Trophoblast cell (in vitro differentiated cells and primary cell): ENCODE data around the gene TAS2R14.

ENCODE experiments used
- DNase-seq, 2 donors: peaks; one replicate each; pipeline ENCODE4 v3.0.0-alpha.2; 2016
- H2AFZ ChIP-seq: 2 replicates; pipeline ENCODE4 v1.6.1; 2013; ENCODE audit warnings: low read length, moderate library complexity, mild to moderate bottlenecking; ENCODE audit not compliant: insufficient read depth, poor library complexity
- H2AK5ac ChIP-seq: 2 replicates; pipeline ENCODE4 v1.6.1; 2013; ENCODE audit warnings: mild to moderate bottlenecking, low read length
- H2BK120ac ChIP-seq: 2 replicates; pipeline ENCODE4 v1.6.1; 2013; ENCODE audit warnings: low read length, mild to moderate bottlenecking, moderate library complexity; ENCODE audit not compliant: insufficient read depth, poor library complexity
- H2BK12ac ChIP-seq: 2 replicates; pipeline ENCODE4 v1.6.1; 2013; ENCODE audit warnings: mild to moderate bottlenecking, low read length, moderate library complexity
- H2BK5ac ChIP-seq: 2 replicates; pipeline ENCODE4 v1.6.1; 2013; ENCODE audit warnings: low read length, low read depth, moderate library complexity, mild to moderate bottlenecking; ENCODE audit not compliant: poor library complexity
- H3K14ac ChIP-seq: 2 replicates; pipeline ENCODE4 v1.6.1; 2013; ENCODE audit warnings: mild to moderate bottlenecking, low read length
- H3K18ac ChIP-seq: 2 replicates; pipeline ENCODE4 v1.6.1; 2013; ENCODE audit warnings: mild to moderate bottlenecking, low read length
- H3K23ac ChIP-seq: 2 replicates; pipeline ENCODE4 v1.6.1; 2013; ENCODE audit warnings: low read length
- H3K27ac ChIP-seq: 2 replicates; pipeline ENCODE4 v1.5.1; 2013; ENCODE audit warnings: low read depth, mild to moderate bottlenecking, inconsistent platforms, low read length, moderate library complexity
- H3K27me3 ChIP-seq: 2 replicates; pipeline ENCODE4 v1.6.1; 2013; ENCODE audit warnings: inconsistent platforms, mild to moderate bottlenecking, low read length, moderate library complexity; ENCODE audit not compliant: insufficient read depth
- H3K36me3 ChIP-seq, 2 experiments: 1 replicate in 1 of 2; 2 replicates in 1 of 2; pipeline ENCODE4 v1.6.1; 2013; ENCODE audit warnings: low read length in 2 of 2, mild to moderate bottlenecking in 2 of 2, moderate library complexity in 1 of 2; ENCODE audit not compliant: insufficient read depth in 2 of 2, control insufficient read depth in 1 of 2
- H3K4ac ChIP-seq: 2 replicates; pipeline ENCODE4 v1.6.1; 2013; ENCODE audit warnings: low read depth, mild to moderate bottlenecking, low read length, moderate library complexity
- H3K4me1 ChIP-seq, 2 experiments: 1 replicate in 1 of 2; 2 replicates in 1 of 2; pipeline ENCODE4 v1.6.1; 2013; ENCODE audit warnings: low read length in 2 of 2, mild to moderate bottlenecking in 2 of 2, moderate library complexity in 1 of 2; ENCODE audit not compliant: insufficient read depth in 2 of 2, control insufficient read depth in 1 of 2
- H3K4me2 ChIP-seq: 2 replicates; pipeline ENCODE4 v1.6.1; 2013; ENCODE audit warnings: inconsistent platforms, mild to moderate bottlenecking, low read length, moderate library complexity
- H3K4me3 ChIP-seq: 2 replicates; pipeline ENCODE4 v1.5.1; 2013; ENCODE audit warnings: mild to moderate bottlenecking, low read depth, low read length, inconsistent platforms
- H3K79me1 ChIP-seq: one replicate; pipeline ENCODE4 v1.6.1; 2013; ENCODE audit warnings: low read length
- H3K79me2 ChIP-seq: 2 replicates; pipeline ENCODE4 v1.6.1; 2013; ENCODE audit warnings: low read length, mild to moderate bottlenecking; ENCODE audit not compliant: control insufficient read depth, insufficient read depth, poor library complexity
- H3K9ac ChIP-seq: 2 replicates; pipeline ENCODE4 v1.6.1; 2013; ENCODE audit warnings: mild to moderate bottlenecking, low read length
- H3K9me3 ChIP-seq: 2 replicates; pipeline ENCODE4 v1.6.1; 2013; ENCODE audit warnings: low read depth, mild to moderate bottlenecking, control low read depth, inconsistent platforms, low read length; ENCODE audit not compliant: insufficient read depth
- H4K12ac ChIP-seq: 2 replicates; pipeline ENCODE4 v1.6.1; 2013; ENCODE audit warnings: low read depth, mild to moderate bottlenecking, low read length, moderate library complexity
- H4K8ac ChIP-seq: 2 replicates; pipeline ENCODE4 v1.6.1; 2013; ENCODE audit warnings: low read depth, mild to moderate bottlenecking, low read length, moderate library complexity
- H4K91ac ChIP-seq: one replicate; pipeline ENCODE4 v1.6.1; 2013; ENCODE audit warnings: low read depth, mild to moderate bottlenecking, low read length, moderate library complexity
- WGBS: extraction: QIAGEN DNeasy Blood & Tissue Kit; methylation state at CpG from one replicate; pipeline ENCODE4 v1.1.7; 2013; ENCODE audit warnings: missing lambda C conversion rate; ENCODE audit not compliant: insufficient read length, insufficient coverage; ENCODE audit errors: extremely low coverage; 5-methylcytosine and 5-hydroxymethylcytosine counted together

TAS2R14 gene

DNA sequence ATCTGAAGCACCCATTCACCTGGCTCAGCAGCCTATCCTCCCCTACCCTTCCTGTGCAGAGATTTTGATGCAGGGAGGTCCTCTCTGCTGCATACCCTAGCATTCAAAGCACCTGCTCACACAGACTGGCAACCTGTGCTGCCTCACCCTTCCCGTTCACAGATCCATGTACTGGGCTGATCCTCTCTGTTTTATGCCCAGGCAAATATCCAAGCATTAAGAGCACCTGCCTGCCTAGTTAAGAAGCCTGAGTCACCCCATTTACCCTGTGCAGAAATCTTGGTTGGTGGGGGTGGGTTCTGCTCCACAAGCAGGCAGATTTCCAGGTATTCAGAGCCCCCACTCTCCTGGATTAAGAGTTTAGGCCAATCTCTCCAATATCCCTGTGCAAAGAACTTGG, 38.1 kb downstream of the TAS2R14 start:
- WGBS, result no CpG with 5 or more reads among the region's 1 CpG
- H4K12ac ChIP-seq, result no peak overlapping the region
- no peak overlapping the region for H3K27ac ChIP-seq
- no peaks in the 10 kb centered on the region for H3K79me1 ChIP-seq
- H2AFZ ChIP-seq, result no peak overlapping the region
- H3K23ac ChIP-seq, result no peak overlapping the region
- H3K9me3 ChIP-seq, result peaks cover 1% of the 10 kb centered on the region
- H2BK120ac ChIP-seq, result no peak overlapping the region
- H3K4me2 ChIP-seq, result no peak overlapping the region
- H3K4ac ChIP-seq, result no peak overlapping the region
- H2BK5ac ChIP-seq, result no peak overlapping the region
- no peak overlapping the region for H4K8ac ChIP-seq
- no peaks in the 10 kb centered on the region for H3K27me3 ChIP-seq
- no peak overlapping the region for H2AK5ac ChIP-seq
- DNase-seq, result no peak
- H3K36me3 ChIP-seq, result no peaks in the 10 kb centered on the region
- no peak overlapping the region for H3K18ac ChIP-seq
- no peaks in the 10 kb centered on the region for H3K4me1 ChIP-seq
- no peak overlapping the region for H3K4me3 ChIP-seq
- H2BK12ac ChIP-seq, result no peak overlapping the region
- H3K14ac ChIP-seq, result no peak overlapping the region
- no peak overlapping the region for H4K91ac ChIP-seq
- H3K79me2 ChIP-seq, result no peaks in the 10 kb centered on the region
- H3K9ac ChIP-seq, result peak overlapping the region; percentile 23

- Histone ChIP-seq H3K4me2 (no peak overlapping the region), H3K79me2 (no peaks in the 10 kb centered on the region), H4K12ac (no peak overlapping the region), H3K4ac (no peak overlapping the region), H4K91ac (no peak overlapping the region), H3K79me1 (no peaks in the 10 kb centered on the region), H3K23ac (peak overlapping the region; percentile 50), H3K9ac (no peak overlapping the region), H4K8ac (no peak overlapping the region), H3K4me1 (no peaks in the 10 kb centered on the region), H3K18ac (no peak overlapping the region), H2BK12ac (no peak overlapping the region), H3K27me3 (no peaks in the 10 kb centered on the region), H3K27ac (no peak overlapping the region), H2AK5ac (no peak overlapping the region), H3K36me3 (no peaks in the 10 kb centered on the region), H3K4me3 (no peak overlapping the region), H3K14ac (no peak overlapping the region), H2BK5ac (no peak overlapping the region), H3K9me3 (peaks cover 1% of the 10 kb centered on the region), H2AFZ (no peak overlapping the region), H2BK120ac (no peak overlapping the region)
- no CpG with 5 or more reads among the region's 1 CpG for WGBS
- DNase-seq, result no peak
These were observed 38.5 kb downstream of the TAS2R14 start for GRCh38 chr12:10900530-10900929.

- Histone ChIP-seq H3K14ac (no peak overlapping the region), H2AK5ac (no peak overlapping the region), H4K91ac (no peak overlapping the region), H3K18ac (no peak overlapping the region), H3K27ac (no peak overlapping the region), H3K4me1 (no peaks in the 10 kb centered on the region), H3K36me3 (no peaks in the 10 kb centered on the region), H2BK12ac (no peak overlapping the region), H3K9me3 (peaks cover 1% of the 10 kb centered on the region), H4K12ac (no peak overlapping the region), H3K4me3 (no peak overlapping the region), H2BK120ac (no peak overlapping the region), H2AFZ (no peak overlapping the region), H3K4ac (no peak overlapping the region), H3K79me1 (no peaks in the 10 kb centered on the region), H3K9ac (no peak overlapping the region), H3K23ac (no peak overlapping the region), H4K8ac (no peak overlapping the region), H3K4me2 (no peak overlapping the region), H2BK5ac (no peak overlapping the region), H3K27me3 (no peaks in the 10 kb centered on the region), H3K79me2 (no peaks in the 10 kb centered on the region)
- no peak for DNase-seq
- no CpG with 5 or more reads among the region's 5 CpGs for WGBS
These were observed 42.2 kb downstream of the TAS2R14 start for GRCh38 chr12:10896854-10897253.

DNA sequence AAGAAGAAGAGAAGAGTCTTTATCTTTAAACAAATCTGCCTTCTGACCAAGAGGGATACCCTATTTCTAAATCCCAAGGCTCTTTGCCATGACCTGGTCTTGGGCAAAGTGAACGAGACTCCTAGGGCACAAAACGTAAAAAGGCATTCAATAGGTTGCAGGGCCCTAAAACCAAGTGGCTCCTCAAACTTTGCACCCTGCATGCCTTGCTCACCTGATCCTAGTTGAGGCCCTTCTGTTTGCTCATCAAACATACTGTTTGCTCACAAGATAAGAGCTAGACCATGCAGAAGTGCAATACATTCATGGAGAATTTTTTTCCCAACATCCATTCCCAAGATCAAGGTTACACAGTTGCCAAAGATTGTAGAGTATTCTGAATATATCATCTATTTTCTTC, 47.1 kb downstream of the TAS2R14 start:
- no peak overlapping the region for H3K18ac ChIP-seq
- H3K9ac ChIP-seq, result no peak overlapping the region
- H4K91ac ChIP-seq, result no peak overlapping the region
- no peak overlapping the region for H2BK120ac ChIP-seq
- H4K12ac ChIP-seq, result no peak overlapping the region
- H2AFZ ChIP-seq, result no peak overlapping the region
- no peak overlapping the region for H3K4ac ChIP-seq
- H3K79me2 ChIP-seq, result no peaks in the 10 kb centered on the region
- H3K23ac ChIP-seq, result no peak overlapping the region
- H2BK5ac ChIP-seq, result no peak overlapping the region
- no peak for DNase-seq
- H2BK12ac ChIP-seq, result no peak overlapping the region
- H3K4me1 ChIP-seq, result no peaks in the 10 kb centered on the region
- no peak overlapping the region for H2AK5ac ChIP-seq
- no peak overlapping the region for H3K4me3 ChIP-seq
- H3K14ac ChIP-seq, result no peak overlapping the region
- H4K8ac ChIP-seq, result no peak overlapping the region
- H3K4me2 ChIP-seq, result no peak overlapping the region
- H3K27me3 ChIP-seq, result no peaks in the 10 kb centered on the region
- WGBS, result no CpG with 5 or more reads among the region's 2 CpGs
- no peaks in the 10 kb centered on the region for H3K79me1 ChIP-seq
- H3K36me3 ChIP-seq, result no peaks in the 10 kb centered on the region
- no peaks in the 10 kb centered on the region for H3K9me3 ChIP-seq
- no peak overlapping the region for H3K27ac ChIP-seq
